Stimulated activated naive CD4-positive, alpha-beta T cell (primary cell): ENCODE data around the gene SHROOM1.

Experiments
- DNase-seq, 6 experiments: peaks; one replicate each; lab custom pipeline; 2025; lab: John Stamatoyannopoulos, UW

Gene SHROOM1

GRCh38 chr5:132850066-132850465, 19.6 kb upstream of the SHROOM1 start:
- no peak for DNase-seq

- DNase-seq: no peak
These were observed 18.9 kb upstream of the SHROOM1 start for GRCh38 chr5:132849347-132849746.

GRCh38 chr5:132848270-132848669, 17.8 kb upstream of the SHROOM1 start:
- no peak for DNase-seq

GRCh38 chr5:132841305-132841704, 10.9 kb upstream of the SHROOM1 start:
- DNase-seq: no peak

GRCh38 chr5:132840896-132841295, 10.4 kb upstream of the SHROOM1 start:
- no peak for DNase-seq

- DNase-seq: no peak
These were observed 9.9 kb upstream of the SHROOM1 start for GRCh38 chr5:132840313-132840712.

GRCh38 chr5:132839426-132840301, 9.2 kb upstream of the SHROOM1 start:
- DNase-seq: no peak

- no peak for DNase-seq
These were observed 8.3 kb upstream of the SHROOM1 start for GRCh38 chr5:132838516-132839282.

GRCh38 chr5:132837868-132838267, 7.4 kb upstream of the SHROOM1 start:
- DNase-seq: no peak

GRCh38 chr5:132836852-132837251, 6.4 kb upstream of the SHROOM1 start:
- DNase-seq: no peak

- DNase-seq: no peak
These were observed 3.6 kb upstream of the SHROOM1 start for GRCh38 chr5:132834057-132834456.

- no peak for DNase-seq
These were observed 2.2 kb upstream of the SHROOM1 start for GRCh38 chr5:132832612-132833011.

- DNase-seq: no peak
These were observed 831 bp upstream of the SHROOM1 start for GRCh38 chr5:132831095-132831860.

- DNase-seq: peak; percentile 22 to 61 (median 50)
These were observed 558 bp downstream of the SHROOM1 start for GRCh38 chr5:132829742-132830435.

GRCh38 chr5:132828846-132829494, 1.5 kb downstream of the SHROOM1 start:
- DNase-seq: no peak

- no peak for DNase-seq
These were observed 2.3 kb downstream of the SHROOM1 start for GRCh38 chr5:132827943-132828673.

GRCh38 chr5:132826424-132827082, 3.9 kb downstream of the SHROOM1 start:
- DNase-seq: no peak

- no peak for DNase-seq
These were observed 4.5 kb downstream of the SHROOM1 start for GRCh38 chr5:132825834-132826391.

- no peak for DNase-seq
These were observed 5.2 kb downstream of the SHROOM1 start for GRCh38 chr5:132825033-132825833.
